Left ventricle myocardium inferior (tissue), 1 donor: ENCODE data around the gene LGI4. TPM values are rescaled to one million over a fixed set of nuclear protein-coding genes. Genes with fewer than 3 reads are reported as not detected.

Source experiments
- DNase-seq: peaks from one replicate; pipeline ENCODE4 v3.0.0-alpha.2; 2020
- H3K27ac ChIP-seq: fragments of 200-600 bp; replicated peaks from 2 replicates; pipeline ENCODE4 v1.8.0; 2021
- H3K27me3 ChIP-seq: fragments of 200-600 bp; 2 replicates; pipeline ENCODE4 v1.8.0; 2021; ENCODE audit warnings: low read depth
- H3K36me3 ChIP-seq: fragments of 200-600 bp; 2 replicates; pipeline ENCODE4 v1.8.0; 2021
- H3K4me1 ChIP-seq: fragments of 200-600 bp; 2 replicates; pipeline ENCODE4 v1.8.0; 2021
- H3K4me3 ChIP-seq: fragments of 200-600 bp; 2 replicates; pipeline ENCODE4 v1.8.0; 2021; ENCODE audit warnings: mild to moderate bottlenecking, moderate library complexity
- H3K9me3 ChIP-seq: fragments of 200-600 bp; replicated peaks from 2 replicates; pipeline ENCODE4 v1.8.0; 2021
- intact Hi-C: fragments of 100-400 bp; cut with micrococcal nuclease; formaldehyde crosslinking; loops from one replicate; pipeline ENCODE4 v1.11.0; 2022
- total RNA-seq: library from RNA; stranded (reverse); fragmentation: NEBNext Ultra II Directional; extraction: Animal tissue kit (Norgen Biotek cat#: 25700); gene quantifications from one replicate; pipeline ENCODE4 v1.2.1, GENCODE V29; 2021
- TF ChIP-seq, protein P1 (sequence below): fragments of 200-600 bp; IDR thresholded peaks from 2 replicates; pipeline ENCODE4 v1.8.0; 2021; ENCODE audit warnings: antibody characterized with exemption, mild to moderate bottlenecking, borderline replicate concordance
- donor health status: DM: no; HTN: yes; CAD: no; lungs with severe emphysema.

Gene LGI4
- total RNA-seq, 1 donor from 2014 or later = 8.4 TPM

DNA sequence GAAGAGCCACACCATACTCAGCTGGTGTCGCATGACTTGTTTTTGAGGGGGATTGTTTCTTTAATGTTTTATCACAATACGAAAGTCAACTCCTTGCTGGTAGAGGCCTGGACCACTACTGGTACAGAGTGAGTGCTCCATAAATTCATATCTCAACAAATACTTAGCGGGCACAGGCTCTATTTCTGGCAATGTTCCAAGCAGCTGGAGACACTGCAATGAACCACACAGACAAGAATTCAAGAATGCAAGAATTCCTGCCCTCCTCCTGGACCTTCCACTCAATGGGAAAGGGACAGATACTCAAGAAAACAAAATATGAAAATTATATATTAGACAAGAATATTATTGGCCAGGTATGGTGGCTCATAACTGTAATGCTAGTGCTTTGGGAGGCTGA is 14.6 kb upstream of the LGI4 start:
- peaks cover 22% of the 10 kb centered on the region for H3K27me3 ChIP-seq
- no peak for DNase-seq
- peaks cover 21% of the 10 kb centered on the region for H3K4me1 ChIP-seq
- H3K36me3 ChIP-seq = no peaks in the 10 kb centered on the region
- no peak overlapping the region for H3K27ac ChIP-seq
- TF ChIP-seq, protein P1, sequence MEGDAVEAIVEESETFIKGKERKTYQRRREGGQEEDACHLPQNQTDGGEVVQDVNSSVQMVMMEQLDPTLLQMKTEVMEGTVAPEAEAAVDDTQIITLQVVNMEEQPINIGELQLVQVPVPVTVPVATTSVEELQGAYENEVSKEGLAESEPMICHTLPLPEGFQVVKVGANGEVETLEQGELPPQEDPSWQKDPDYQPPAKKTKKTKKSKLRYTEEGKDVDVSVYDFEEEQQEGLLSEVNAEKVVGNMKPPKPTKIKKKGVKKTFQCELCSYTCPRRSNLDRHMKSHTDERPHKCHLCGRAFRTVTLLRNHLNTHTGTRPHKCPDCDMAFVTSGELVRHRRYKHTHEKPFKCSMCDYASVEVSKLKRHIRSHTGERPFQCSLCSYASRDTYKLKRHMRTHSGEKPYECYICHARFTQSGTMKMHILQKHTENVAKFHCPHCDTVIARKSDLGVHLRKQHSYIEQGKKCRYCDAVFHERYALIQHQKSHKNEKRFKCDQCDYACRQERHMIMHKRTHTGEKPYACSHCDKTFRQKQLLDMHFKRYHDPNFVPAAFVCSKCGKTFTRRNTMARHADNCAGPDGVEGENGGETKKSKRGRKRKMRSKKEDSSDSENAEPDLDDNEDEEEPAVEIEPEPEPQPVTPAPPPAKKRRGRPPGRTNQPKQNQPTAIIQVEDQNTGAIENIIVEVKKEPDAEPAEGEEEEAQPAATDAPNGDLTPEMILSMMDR = no peak
- H3K4me3 ChIP-seq = no peak overlapping the region
- intact Hi-C loops = no loop called here
- H3K9me3 ChIP-seq = no peaks in the 10 kb centered on the region

DNA sequence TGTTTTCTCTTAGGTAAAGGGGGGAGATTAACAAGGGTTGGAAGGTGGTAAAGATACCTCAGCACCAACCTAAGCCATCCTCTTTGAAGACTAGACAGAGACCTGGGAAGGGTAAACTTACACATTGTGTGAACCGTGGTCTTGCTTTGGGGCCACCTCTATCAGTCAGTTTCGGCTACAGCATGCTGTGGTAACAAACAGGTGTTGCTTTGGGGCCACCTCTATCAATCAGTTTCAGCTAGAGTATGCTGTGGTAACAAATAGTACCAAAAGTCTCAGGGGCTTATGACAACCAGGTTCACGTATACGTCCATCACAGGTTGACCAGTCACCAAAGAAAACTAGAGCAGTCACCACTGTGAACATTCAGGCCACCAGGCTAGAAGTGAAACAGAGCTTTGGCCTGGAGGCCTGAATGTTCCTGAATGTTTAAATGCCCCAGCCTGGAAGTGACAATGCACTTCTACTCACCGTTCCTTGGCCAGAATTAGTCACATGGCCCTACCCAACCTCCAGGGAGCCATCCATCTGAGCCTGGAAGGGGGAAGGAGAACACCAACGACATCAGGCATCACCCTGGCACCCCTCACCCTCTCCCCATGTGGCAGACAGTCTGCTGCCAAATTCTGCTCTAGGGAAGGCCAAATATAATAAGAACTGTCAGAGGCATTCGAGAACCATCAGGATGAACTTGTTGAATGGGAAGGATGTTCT is 12.0 kb upstream of the LGI4 start:
- H3K27me3 ChIP-seq = peaks cover 14% of the 10 kb centered on the region
- H3K9me3 ChIP-seq = no peaks in the 10 kb centered on the region
- DNase-seq = no peak
- H3K4me1 ChIP-seq = peaks cover 25% of the 10 kb centered on the region
- H3K4me3 ChIP-seq = no peak overlapping the region
- no peaks in the 10 kb centered on the region for H3K36me3 ChIP-seq
- TF ChIP-seq, protein P1 = no peak
- no peak overlapping the region for H3K27ac ChIP-seq
- intact Hi-C loops = no loop called here

DNA sequence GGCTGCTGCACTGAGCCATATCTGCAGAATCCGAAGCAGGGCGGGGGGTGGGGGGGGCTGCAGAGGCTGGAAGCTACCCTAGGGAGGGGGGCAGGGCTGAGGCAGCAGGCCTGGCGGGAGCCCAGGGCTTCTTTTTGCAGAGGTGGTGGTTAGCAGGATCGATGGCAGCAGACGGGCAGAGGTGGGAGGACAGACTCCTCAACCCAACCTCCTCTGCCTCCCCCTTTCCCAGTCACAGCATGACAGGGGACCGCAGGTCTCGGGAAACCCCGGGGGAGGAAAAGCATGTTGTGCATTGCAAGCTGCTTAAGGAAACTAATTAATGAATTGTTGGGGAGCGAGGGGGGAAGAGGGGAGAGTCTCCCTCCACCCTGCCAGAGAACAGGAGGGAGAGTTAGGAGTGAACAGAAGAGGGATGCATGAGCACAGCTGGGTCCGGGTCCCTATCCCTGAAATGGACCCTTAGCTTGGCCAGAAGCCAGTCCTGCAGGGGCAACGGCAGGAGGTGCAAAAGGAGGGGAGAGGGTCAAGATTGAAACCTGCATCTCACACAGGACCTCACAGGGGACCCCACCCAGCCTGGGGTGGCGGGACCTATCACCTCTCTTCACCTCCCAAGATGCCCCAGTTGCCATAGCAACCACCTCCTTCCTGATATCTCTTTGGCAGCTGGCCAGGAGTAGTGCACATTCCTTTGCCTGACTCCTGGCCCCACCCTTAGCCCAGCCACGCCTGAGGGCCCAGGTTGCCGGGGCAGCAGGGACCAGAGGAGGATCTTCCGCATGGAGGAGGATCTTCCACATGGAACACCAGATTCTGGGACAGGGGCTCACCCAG is 10.0 kb upstream of the LGI4 start:
- Histone ChIP-seq H3K4me3 (no peak overlapping the region), H3K4me1 (peaks cover 43% of the 10 kb centered on the region), H3K27me3 (peaks cover 14% of the 10 kb centered on the region), H3K9me3 (no peaks in the 10 kb centered on the region), H3K36me3 (no peaks in the 10 kb centered on the region), H3K27ac (no peak overlapping the region)
- no peak for DNase-seq
- TF ChIP-seq, protein P1 = no peak
- intact Hi-C loops = no loop called here

DNA sequence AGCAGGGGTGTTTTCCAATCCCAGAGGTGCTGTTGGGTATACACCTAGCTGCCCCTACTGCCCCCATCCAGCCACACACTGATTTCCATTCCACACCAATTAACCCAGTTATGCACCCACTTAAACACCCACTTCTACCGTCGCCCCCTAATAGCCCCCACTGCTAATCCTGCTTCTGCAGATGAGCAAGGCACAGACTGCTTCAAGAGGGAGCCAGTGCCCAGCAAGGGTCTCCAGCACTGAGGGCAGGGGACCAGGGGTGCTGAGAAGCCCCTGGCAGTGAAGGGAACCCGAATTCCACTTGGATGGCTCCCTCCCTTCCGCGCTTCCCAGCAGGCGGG is 9.4 kb upstream of the LGI4 start:
- H3K4me3 ChIP-seq = no peak overlapping the region
- peaks cover 49% of the 10 kb centered on the region for H3K4me1 ChIP-seq
- H3K27me3 ChIP-seq = peaks cover 20% of the 10 kb centered on the region
- no peaks in the 10 kb centered on the region for H3K9me3 ChIP-seq
- DNase-seq = no peak
- no peaks in the 10 kb centered on the region for H3K36me3 ChIP-seq
- TF ChIP-seq, protein P1 = no peak
- no peak overlapping the region for H3K27ac ChIP-seq
- intact Hi-C loops = no loop called here

DNA sequence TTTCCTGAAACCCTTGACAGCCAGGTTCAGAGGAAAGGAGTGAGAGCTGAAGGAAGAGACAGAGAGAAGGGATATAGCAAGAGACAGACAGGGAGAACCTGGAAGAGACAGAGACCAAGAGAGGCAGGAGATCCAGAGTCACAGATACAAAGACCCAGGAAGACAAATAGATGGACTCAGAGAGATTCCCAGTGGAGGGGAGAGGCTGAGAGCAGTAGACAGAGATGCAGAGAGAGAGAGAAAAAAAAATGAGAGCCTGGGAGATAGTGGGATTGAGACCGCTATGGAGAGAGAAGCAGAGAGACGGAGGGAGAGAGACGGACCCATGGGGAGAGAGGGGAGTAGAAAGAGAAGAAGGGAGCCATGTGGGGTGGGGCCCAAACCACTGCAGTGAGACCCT is 9.0 kb upstream of the LGI4 start:
- no peak for DNase-seq
- peaks cover 22% of the 10 kb centered on the region for H3K27me3 ChIP-seq
- H3K36me3 ChIP-seq = no peaks in the 10 kb centered on the region
- intact Hi-C loops = no loop called here
- no peak overlapping the region for H3K27ac ChIP-seq
- peaks cover 50% of the 10 kb centered on the region for H3K4me1 ChIP-seq
- H3K4me3 ChIP-seq = no peak overlapping the region
- TF ChIP-seq, protein P1 = no peak
- H3K9me3 ChIP-seq = no peaks in the 10 kb centered on the region
